ENCODE results near the gene WEE1.

WEE1 gene

DNA sequence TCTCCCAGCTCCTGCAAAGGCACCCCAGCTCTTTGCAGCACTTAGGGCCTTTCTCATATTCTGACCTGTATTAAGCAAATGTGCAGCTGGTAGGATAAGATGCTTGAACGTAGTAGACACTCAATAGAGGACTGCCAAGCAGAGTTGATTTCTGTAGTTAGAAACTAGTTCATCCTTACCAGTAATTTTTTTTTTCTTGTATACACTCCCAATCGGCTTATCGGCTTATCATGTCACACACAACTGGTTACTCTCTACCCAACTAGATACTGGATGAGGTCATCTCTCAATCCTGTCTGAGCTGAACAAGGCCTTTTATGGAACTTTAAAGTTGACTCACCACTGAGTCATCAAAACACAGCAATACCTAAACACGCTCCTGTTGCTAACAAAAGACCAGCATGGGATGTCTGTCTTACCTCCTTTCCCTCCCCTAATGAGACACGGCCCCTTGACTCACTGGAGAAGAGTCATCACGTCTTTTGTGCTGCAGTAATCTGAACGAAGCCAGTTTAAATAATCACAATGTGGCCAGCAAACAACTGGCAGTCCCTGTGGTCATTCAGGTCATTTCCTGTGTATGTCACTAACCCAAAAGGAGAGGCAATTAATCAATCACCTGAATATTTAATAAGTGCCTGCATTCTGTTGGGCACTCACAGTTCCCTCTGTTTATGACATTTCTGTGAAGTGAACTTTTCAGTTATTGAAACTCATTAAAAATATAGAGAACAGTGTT lies 7.5 kb upstream of the WEE1 start:
- DNase-seq (ENCODE audit: low read depth) = peak; percentile 100
- TF ChIP-seq CTCF (IDR thresholded peaks at IDR 0.05; ENCODE audit: control insufficient read depth, insufficient read depth, low read depth, low read length, missing control alignments) = no peak
- H3K4me3 ChIP-seq (ENCODE audit: control insufficient read depth, low read depth, low read length) = no peak overlapping the region

- no peak for TF ChIP-seq CTCF (IDR thresholded peaks at IDR 0.05; ENCODE audit: control insufficient read depth, insufficient read depth, low read depth, low read length, missing control alignments)
- H3K4me3 ChIP-seq (ENCODE audit: control insufficient read depth, low read depth, low read length) = no peak overlapping the region
- DNase-seq (ENCODE audit: low read depth) = peak; percentile 65
Measured at GRCh38 chr11:9566561-9567063, 6.9 kb upstream of the WEE1 start.

GRCh38 chr11:9567401-9567800 lies 6.1 kb upstream of the WEE1 start:
- DNase-seq (ENCODE audit: low read depth) = no peak
- no peak overlapping the region for H3K4me3 ChIP-seq (ENCODE audit: control insufficient read depth, low read depth, low read length)
- no peak for TF ChIP-seq CTCF (IDR thresholded peaks at IDR 0.05; ENCODE audit: control insufficient read depth, insufficient read depth, low read depth, low read length, missing control alignments)

DNA sequence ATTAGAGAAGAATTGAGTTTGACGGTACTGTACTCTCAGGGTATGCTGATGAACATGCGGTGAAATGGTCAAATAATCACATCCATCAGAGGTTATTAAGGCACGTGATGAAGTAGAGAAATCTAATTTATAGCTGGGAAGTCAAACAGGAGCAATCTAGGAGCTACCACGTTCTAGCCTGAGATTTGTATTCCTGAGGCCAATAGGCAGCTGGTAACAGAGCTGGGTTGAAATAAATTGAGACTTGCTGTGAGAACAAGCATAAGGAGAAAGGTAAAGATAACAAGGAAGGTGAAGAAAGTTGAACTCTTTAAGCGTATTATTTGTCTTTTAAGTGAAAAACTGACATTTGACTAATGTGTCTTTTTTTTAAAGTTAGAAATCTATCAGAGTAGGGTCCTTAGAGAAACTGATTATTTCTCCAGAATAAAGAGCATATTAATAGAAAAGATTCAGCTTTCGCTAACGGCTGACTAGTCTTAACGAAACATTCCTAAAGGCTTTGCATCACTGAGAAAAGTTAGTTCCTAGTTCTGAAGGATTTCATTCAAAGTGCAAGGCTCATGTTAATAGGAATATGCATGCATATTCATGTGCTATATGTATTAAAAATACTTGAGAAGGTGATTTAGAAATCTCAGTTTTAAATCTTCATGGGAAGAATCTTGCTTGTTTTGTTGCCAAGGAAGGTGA lies 5.2 kb upstream of the WEE1 start:
- TF ChIP-seq CTCF (IDR thresholded peaks at IDR 0.05; ENCODE audit: control insufficient read depth, insufficient read depth, low read depth, low read length, missing control alignments) = no peak
- no peak overlapping the region for H3K4me3 ChIP-seq (ENCODE audit: control insufficient read depth, low read depth, low read length)
- no peak for DNase-seq (ENCODE audit: low read depth)

DNA sequence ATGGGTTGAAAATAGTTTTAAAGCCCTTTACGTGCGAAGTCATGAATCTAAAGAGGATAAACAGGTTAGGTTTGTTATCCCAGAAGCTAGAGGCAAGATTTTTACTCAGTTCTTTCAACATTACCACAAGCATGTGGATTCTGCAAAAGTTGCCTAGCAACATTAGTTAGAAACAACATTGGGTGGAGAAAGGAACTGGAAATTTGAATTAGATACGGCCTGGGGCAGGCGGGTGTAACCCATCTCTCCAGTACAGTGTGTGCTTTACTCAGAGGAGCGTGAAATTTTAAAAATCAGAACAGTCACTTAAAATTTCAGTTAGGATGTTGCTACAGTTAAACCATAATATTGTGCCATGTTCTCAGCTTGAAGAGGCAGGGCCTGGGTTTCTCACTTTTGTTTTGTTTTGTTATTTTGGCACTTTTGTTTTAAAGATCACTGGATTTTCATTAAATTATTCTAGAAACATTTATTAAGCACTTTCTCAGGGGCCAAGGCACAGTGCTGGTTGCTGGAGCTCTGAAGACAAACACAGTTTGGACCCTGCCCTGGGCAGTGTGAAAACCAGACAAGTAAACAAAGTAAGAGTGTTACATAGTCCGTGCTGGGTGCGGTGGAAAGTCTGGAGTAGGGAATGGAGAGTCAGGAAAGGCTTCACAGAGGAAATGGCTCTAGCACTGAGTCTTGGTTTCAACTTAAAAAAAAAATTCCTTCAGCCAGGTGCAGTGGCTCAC lies 4.4 kb upstream of the WEE1 start:
- peak; percentile 77 for DNase-seq (ENCODE audit: low read depth)
- no peak for TF ChIP-seq CTCF (IDR thresholded peaks at IDR 0.05; ENCODE audit: control insufficient read depth, insufficient read depth, low read depth, low read length, missing control alignments)
- no peak overlapping the region for H3K4me3 ChIP-seq (ENCODE audit: control insufficient read depth, low read depth, low read length)

- TF ChIP-seq CTCF (IDR thresholded peaks at IDR 0.05; ENCODE audit: control insufficient read depth, insufficient read depth, low read depth, low read length, missing control alignments) = no peak
- no peak for DNase-seq (ENCODE audit: low read depth)
- H3K4me3 ChIP-seq (ENCODE audit: control insufficient read depth, low read depth, low read length) = no peak overlapping the region
Measured at GRCh38 chr11:9569588-9570164, 3.8 kb upstream of the WEE1 start.

Data from AG09309 (cell line).